Liver (tissue), 9 donors: Measurements from ENCODE around the gene ANKMY2. TPM values are rescaled to one million over a fixed set of nuclear protein-coding genes. Genes with fewer than 3 reads are reported as not detected.

Experiments used
- DNase-seq: peaks from one replicate; pipeline ENCODE4 v3.0.0-alpha.2; 2017; ENCODE audit warnings: low spot score
- H3K27ac ChIP-seq, 2 donors: one replicate each; pipeline ENCODE4 v1.7.0; 2013; ENCODE audit warnings: inconsistent platforms in 2 of 2, low read length in 2 of 2, control low read depth in 1 of 2, low read depth in 1 of 2, mild to moderate bottlenecking in 1 of 2
- H3K27me3 ChIP-seq, 4 donors: one replicate each; pipeline versions ENCODE4 v1.6.1 to v1.7.0; 2013; ENCODE audit warnings: low read length in 3 of 4, inconsistent platforms in 1 of 4, mild to moderate bottlenecking in 1 of 4, moderate library complexity in 1 of 4; ENCODE audit not compliant: control insufficient read depth in 4 of 4, insufficient read depth in 4 of 4
- H3K36me3 ChIP-seq, 4 donors: one replicate each; pipeline versions ENCODE4 v1.6.1 to v1.7.0; 2013; ENCODE audit warnings: low read length in 3 of 4, mild to moderate bottlenecking in 3 of 4, low read depth in 1 of 4, moderate library complexity in 1 of 4; ENCODE audit not compliant: control insufficient read depth in 4 of 4, insufficient read depth in 3 of 4
- H3K4me1 ChIP-seq, 4 donors: one replicate each; pipeline versions ENCODE4 v1.6.1 to v1.7.0; 2013; ENCODE audit warnings: low read length in 3 of 4, mild to moderate bottlenecking in 3 of 4, moderate library complexity in 1 of 4; ENCODE audit not compliant: control insufficient read depth in 4 of 4, insufficient read depth in 4 of 4
- H3K4me3 ChIP-seq, 3 donors: one replicate each; pipeline versions ENCODE4 v1.6.1 to v1.7.0; 2013; ENCODE audit warnings: low read length in 3 of 3, control low read depth in 1 of 3, low read depth in 1 of 3, mild to moderate bottlenecking in 1 of 3
- H3K9ac ChIP-seq, 2 donors: one replicate each; pipeline ENCODE4 v1.7.0; 2013; ENCODE audit warnings: low read length in 2 of 2, mild to moderate bottlenecking in 2 of 2, moderate library complexity in 2 of 2, control low read depth in 1 of 2, low read depth in 1 of 2
- H3K9me3 ChIP-seq, 4 donors: one replicate each; pipeline versions ENCODE4 v1.6.1 to v1.7.0; 2013; ENCODE audit warnings: low read length in 3 of 4; ENCODE audit not compliant: control insufficient read depth in 4 of 4
- CTCF ChIP-seq: fragments of 150-350 bp; IDR thresholded peaks from 2 replicates; pipeline ENCODE4 v1.5.1; 2017; ENCODE audit warnings: improper control_type of control experiment, low read depth, low read length; ENCODE audit not compliant: missing input control
- EGR1 ChIP-seq, 2 donors: IDR thresholded peaks; 2 replicates each; pipeline ENCODE4 v1.6.1; 2016 to 2018; ENCODE audit warnings: antibody characterized with exemption in 2 of 2, low read depth in 2 of 2
- FOXA2 ChIP-seq: IDR thresholded peaks from 2 replicates; pipeline ENCODE4 v1.6.1; 2016; ENCODE audit warnings: antibody characterized with exemption
- GABPA ChIP-seq, 2 donors: IDR thresholded peaks in 1 of 2; conservative IDR thresholded peaks in 1 of 2; 2 replicates each; pipeline ENCODE4 v1.6.1; 2016; ENCODE audit warnings: antibody characterized with exemption in 2 of 2, mild to moderate bottlenecking in 1 of 2, moderate library complexity in 1 of 2
- HNF4A ChIP-seq, 2 donors: conservative IDR thresholded peaks; 2 replicates each; pipeline ENCODE4 v1.6.1; 2016; ENCODE audit warnings: antibody characterized with exemption in 2 of 2, mild to moderate bottlenecking in 2 of 2
- HNF4G ChIP-seq: IDR thresholded peaks from 2 replicates; pipeline ENCODE4 v1.6.1; 2016; ENCODE audit warnings: antibody characterized with exemption
- JUND ChIP-seq, 2 donors: IDR thresholded peaks; 2 replicates each; pipeline ENCODE4 v1.6.1; 2016; ENCODE audit warnings: antibody characterized with exemption in 2 of 2
- NR2F2 ChIP-seq: IDR thresholded peaks from 2 replicates; pipeline ENCODE4 v1.6.1; 2016; ENCODE audit warnings: antibody characterized with exemption
- RAD21 ChIP-seq, 2 donors: IDR thresholded peaks; 2 replicates each; pipeline ENCODE4 v1.6.1; 2016; ENCODE audit warnings: antibody characterized with exemption in 2 of 2, mild to moderate bottlenecking in 2 of 2
- RXRA ChIP-seq, 2 donors: IDR thresholded peaks; 2 replicates each; pipeline ENCODE4 v1.6.1; 2017 to 2018; ENCODE audit warnings: antibody characterized with exemption in 2 of 2, mild to moderate bottlenecking in 1 of 2
- SP1 ChIP-seq: IDR thresholded peaks from 2 replicates; pipeline ENCODE4 v1.6.1; 2018; ENCODE audit warnings: antibody characterized with exemption, mild to moderate bottlenecking
- TAF1 ChIP-seq: conservative IDR thresholded peaks from 2 replicates; pipeline ENCODE4 v1.6.1; 2016; ENCODE audit warnings: antibody characterized with exemption, mild to moderate bottlenecking
- WGBS: extraction: QIAGEN DNeasy Blood & Tissue Kit; methylation state at CpG from one replicate; pipeline ENCODE4 v1.1.7; 2013; 5-methylcytosine and 5-hydroxymethylcytosine counted together
- polyA plus RNA-seq, 2 donors: library from polyadenylated mRNA; stranded (reverse) in 1 of 2; unstranded in 1 of 2; fragments of 200-250 nt in 1 of 2; fragments of >200 nt in 1 of 2; fragmentation: Nextera tagmentation in 1 of 2; extraction: Ambion mirVana in 1 of 2; gene quantifications; one replicate each; pipeline versions ENCODE4 v1.2.1 to v1.2.3, GENCODE V29; 2013 to 2015
- total RNA-seq, 2 donors: library from RNA; depleted of rRNA; stranded (reverse); fragments of >200 nt; gene quantifications; one replicate each; pipeline ENCODE4 v1.2.3, GENCODE V29; 2014
- TF ChIP-seq, protein P1 (sequence below): IDR thresholded peaks from 2 replicates; pipeline ENCODE4 v1.6.1; 2016; ENCODE audit warnings: antibody characterized with exemption
- TF ChIP-seq, protein P2 (sequence below): IDR thresholded peaks from 2 replicates; pipeline ENCODE4 v1.6.1; 2016; ENCODE audit warnings: antibody characterized with exemption
- TF ChIP-seq, protein P3 (sequence below): IDR thresholded peaks from 2 replicates; pipeline ENCODE4 v1.6.1; 2016; ENCODE audit warnings: antibody characterized with exemption, mild to moderate bottlenecking
- TF ChIP-seq, protein P4 (sequence below): IDR thresholded peaks from 2 replicates; pipeline ENCODE4 v1.6.1; 2016; ENCODE audit warnings: antibody characterized with exemption
- donor health status: healthy.
- donor health status: healthy.
- donor health status: healthy.
- donor health status: healthy.
- donor health status: healthy.

Gene ANKMY2
- total and polyA plus RNA-seq, 4 donors, result 2.7 to 11.4 (median 5.4) TPM

DNA sequence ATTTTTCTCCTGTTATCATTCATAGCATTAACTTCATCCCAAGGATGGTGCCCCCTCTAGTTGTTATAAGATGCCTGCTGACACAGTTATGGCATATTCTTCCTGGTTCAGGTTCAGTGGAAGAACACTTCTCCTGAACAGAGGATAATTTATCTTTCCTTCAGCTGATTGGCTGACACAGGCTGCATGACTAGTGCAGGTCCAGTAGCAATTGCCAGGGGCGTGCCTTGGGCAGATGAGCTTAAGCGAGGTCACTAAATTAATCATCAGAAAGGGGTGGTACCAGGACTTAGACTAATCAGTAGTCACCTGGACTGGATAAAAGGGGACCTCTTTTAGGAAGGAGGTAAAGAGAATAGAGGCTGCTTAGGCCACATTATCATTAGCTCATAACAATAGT lies 42.7 kb upstream of the ANKMY2 start:
- H3K27me3 ChIP-seq, result no peaks in the 10 kb centered on the region
- peaks cover 0 to 12% (median 6%) of the 10 kb centered on the region in 4 donors for H3K36me3 ChIP-seq
- DNase-seq, result no peak
- H3K27ac ChIP-seq, result no peak overlapping the region
- no peaks in the 10 kb centered on the region for H3K4me1 ChIP-seq
- WGBS, result 98% methylated on average over 2 of the region's 2 CpGs
- H3K9me3 ChIP-seq, result no peaks in the 10 kb centered on the region
- TF ChIP-seq SP1, result no peak
- TF ChIP-seq NR2F2, result no peak
- TF ChIP-seq JUND (IDR thresholded peaks at IDR 0.05), result no peak
- TF ChIP-seq, protein P1, sequence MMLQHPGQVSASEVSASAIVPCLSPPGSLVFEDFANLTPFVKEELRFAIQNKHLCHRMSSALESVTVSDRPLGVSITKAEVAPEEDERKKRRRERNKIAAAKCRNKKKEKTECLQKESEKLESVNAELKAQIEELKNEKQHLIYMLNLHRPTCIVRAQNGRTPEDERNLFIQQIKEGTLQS, result no peak
- TF ChIP-seq RAD21 (IDR thresholded peaks at IDR 0.05), result no peak
- no peak for TF ChIP-seq CTCF
- TF ChIP-seq, protein P2, sequence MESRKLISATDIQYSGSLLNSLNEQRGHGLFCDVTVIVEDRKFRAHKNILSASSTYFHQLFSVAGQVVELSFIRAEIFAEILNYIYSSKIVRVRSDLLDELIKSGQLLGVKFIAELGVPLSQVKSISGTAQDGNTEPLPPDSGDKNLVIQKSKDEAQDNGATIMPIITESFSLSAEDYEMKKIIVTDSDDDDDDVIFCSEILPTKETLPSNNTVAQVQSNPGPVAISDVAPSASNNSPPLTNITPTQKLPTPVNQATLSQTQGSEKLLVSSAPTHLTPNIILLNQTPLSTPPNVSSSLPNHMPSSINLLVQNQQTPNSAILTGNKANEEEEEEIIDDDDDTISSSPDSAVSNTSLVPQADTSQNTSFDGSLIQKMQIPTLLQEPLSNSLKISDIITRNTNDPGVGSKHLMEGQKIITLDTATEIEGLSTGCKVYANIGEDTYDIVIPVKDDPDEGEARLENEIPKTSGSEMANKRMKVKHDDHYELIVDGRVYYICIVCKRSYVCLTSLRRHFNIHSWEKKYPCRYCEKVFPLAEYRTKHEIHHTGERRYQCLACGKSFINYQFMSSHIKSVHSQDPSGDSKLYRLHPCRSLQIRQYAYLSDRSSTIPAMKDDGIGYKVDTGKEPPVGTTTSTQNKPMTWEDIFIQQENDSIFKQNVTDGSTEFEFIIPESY, result no peak
- no peak overlapping the region for H3K9ac ChIP-seq
- no peak overlapping the region for H3K4me3 ChIP-seq

DNA sequence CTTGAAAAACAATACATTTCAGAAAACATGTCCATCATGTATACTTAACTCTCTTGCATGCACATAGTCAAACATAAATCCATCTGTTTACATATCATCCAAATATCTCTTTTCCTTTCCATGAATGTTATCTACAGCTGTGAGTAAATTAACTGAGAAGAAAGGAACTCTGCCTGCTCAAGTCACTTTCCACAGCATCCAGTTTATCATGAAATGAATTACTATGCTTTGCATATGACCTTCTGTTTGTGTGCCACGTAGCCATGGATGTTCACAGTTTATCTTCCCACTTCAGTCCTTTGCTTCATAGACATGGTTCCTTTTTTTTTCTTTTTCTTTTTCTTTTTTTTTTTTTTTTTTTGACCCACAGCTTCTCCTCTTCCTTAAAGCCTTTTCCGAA lies 40.0 kb upstream of the ANKMY2 start:
- Histone ChIP-seq H3K9ac (no peak overlapping the region), H3K27me3 (no peaks in the 10 kb centered on the region), H3K4me3 (no peak overlapping the region), H3K36me3 (peaks cover 0 to 16% (median 11%) of the 10 kb centered on the region in 4 donors), H3K27ac (no peak overlapping the region), H3K9me3 (no peaks in the 10 kb centered on the region), H3K4me1 (no peaks in the 10 kb centered on the region)
- DNase-seq, result no peak
- TF ChIP-seq CTCF (no peak), EGR1 (IDR thresholded peaks at IDR 0.05; ENCODE audit: low read depth in 2 of 2) (no peak), NR2F2 (no peak), RAD21 (IDR thresholded peaks at IDR 0.05) (no peak), RXRA (IDR thresholded peaks at IDR 0.05) (no peak), TAF1 (no peak), HNF4G (no peak), GABPA (IDR thresholded peaks at IDR 0.05 in 1 of 2, conservative IDR thresholded peaks at IDR 0.05 in 1 of 2) (no peak), SP1 (no peak), JUND (IDR thresholded peaks at IDR 0.05) (no peak), FOXA2 (no peak), HNF4A (conservative IDR thresholded peaks at IDR 0.05) (no peak)
- TF ChIP-seq, protein P2, result no peak
- TF ChIP-seq, protein P1, result no peak
- TF ChIP-seq, protein P3, sequence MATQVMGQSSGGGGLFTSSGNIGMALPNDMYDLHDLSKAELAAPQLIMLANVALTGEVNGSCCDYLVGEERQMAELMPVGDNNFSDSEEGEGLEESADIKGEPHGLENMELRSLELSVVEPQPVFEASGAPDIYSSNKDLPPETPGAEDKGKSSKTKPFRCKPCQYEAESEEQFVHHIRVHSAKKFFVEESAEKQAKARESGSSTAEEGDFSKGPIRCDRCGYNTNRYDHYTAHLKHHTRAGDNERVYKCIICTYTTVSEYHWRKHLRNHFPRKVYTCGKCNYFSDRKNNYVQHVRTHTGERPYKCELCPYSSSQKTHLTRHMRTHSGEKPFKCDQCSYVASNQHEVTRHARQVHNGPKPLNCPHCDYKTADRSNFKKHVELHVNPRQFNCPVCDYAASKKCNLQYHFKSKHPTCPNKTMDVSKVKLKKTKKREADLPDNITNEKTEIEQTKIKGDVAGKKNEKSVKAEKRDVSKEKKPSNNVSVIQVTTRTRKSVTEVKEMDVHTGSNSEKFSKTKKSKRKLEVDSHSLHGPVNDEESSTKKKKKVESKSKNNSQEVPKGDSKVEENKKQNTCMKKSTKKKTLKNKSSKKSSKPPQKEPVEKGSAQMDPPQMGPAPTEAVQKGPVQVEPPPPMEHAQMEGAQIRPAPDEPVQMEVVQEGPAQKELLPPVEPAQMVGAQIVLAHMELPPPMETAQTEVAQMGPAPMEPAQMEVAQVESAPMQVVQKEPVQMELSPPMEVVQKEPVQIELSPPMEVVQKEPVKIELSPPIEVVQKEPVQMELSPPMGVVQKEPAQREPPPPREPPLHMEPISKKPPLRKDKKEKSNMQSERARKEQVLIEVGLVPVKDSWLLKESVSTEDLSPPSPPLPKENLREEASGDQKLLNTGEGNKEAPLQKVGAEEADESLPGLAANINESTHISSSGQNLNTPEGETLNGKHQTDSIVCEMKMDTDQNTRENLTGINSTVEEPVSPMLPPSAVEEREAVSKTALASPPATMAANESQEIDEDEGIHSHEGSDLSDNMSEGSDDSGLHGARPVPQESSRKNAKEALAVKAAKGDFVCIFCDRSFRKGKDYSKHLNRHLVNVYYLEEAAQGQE, result no peak
- TF ChIP-seq, protein P4, sequence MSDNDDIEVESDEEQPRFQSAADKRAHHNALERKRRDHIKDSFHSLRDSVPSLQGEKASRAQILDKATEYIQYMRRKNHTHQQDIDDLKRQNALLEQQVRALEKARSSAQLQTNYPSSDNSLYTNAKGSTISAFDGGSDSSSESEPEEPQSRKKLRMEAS, result no peak
- WGBS, result 97% methylated on average over 2 of the region's 2 CpGs
